K562 (cell line): ENCODE results near the gene AFAP1.

Experiments used
- CTCF ChIP-seq, 3 experiments: IDR thresholded peaks in 2 of 3; conservative IDR thresholded peaks in 1 of 3; 2 replicates each; pipeline ENCODE4 v1.5.1; 2011 to 2012; ENCODE audit warnings: low read length in 3 of 3, mild to moderate bottlenecking in 3 of 3, control low read depth in 2 of 3, improper control_type of control experiment in 1 of 3, inconsistent platforms in 1 of 3, low read depth in 1 of 3, mixed read lengths in 1 of 3, moderate library complexity in 1 of 3; ENCODE audit not compliant: insufficient read depth in 2 of 3
- ESRRA ChIP-seq: fragments of 450-650 bp; IDR thresholded peaks from 2 replicates; pipeline ENCODE4 v1.6.1; 2014; ENCODE audit warnings: low read depth, mild to moderate bottlenecking, moderate library complexity, borderline replicate concordance
- FOXK2 ChIP-seq, 2 experiments: fragments of 450-650 bp; IDR thresholded peaks in 1 of 2; conservative IDR thresholded peaks in 1 of 2; 2 replicates each; pipeline ENCODE4 v1.6.1; 2016; ENCODE audit warnings: low read depth in 2 of 2, mild to moderate bottlenecking in 1 of 2
- KAT8 ChIP-seq: fragments of 450-650 bp; IDR thresholded peaks from 2 replicates; pipeline ENCODE4 v1.6.1; 2016; ENCODE audit warnings: low read depth, mild to moderate bottlenecking
- KLF16 ChIP-seq: IDR thresholded peaks from 2 replicates; pipeline ENCODE4 v1.6.1; 2016; ENCODE audit warnings: antibody characterized with exemption
- RHOXF2B ChIP-seq: fragments of 250-450 bp; sonication (Bioruptor Pico); conservative IDR thresholded peaks from 2 replicates; pipeline ENCODE4 v1.5.1; 2021
- SREBF2 ChIP-seq: sonication (generic); formaldehyde crosslinking; IDR thresholded peaks from 2 replicates; pipeline ENCODE4 v1.4.0; 2020; ENCODE audit warnings: mild to moderate bottlenecking, missing genetic modification reagents
- TARDBP ChIP-seq: fragments of 450-650 bp; IDR thresholded peaks from 2 replicates; pipeline ENCODE4 v1.6.1; 2016
- ZBTB11 ChIP-seq, 3 experiments: fragments of 200-800 bp in 1 of 3; fragments of 250-450 bp in 1 of 3; fragments of 450-650 bp in 1 of 3; sonication (Bioruptor Pico) in 1 of 3; sonication (Bioruptor generic) in 1 of 3; formaldehyde crosslinking in 1 of 3; IDR thresholded peaks; 2 replicates each; pipeline versions ENCODE4 v1.6.1 to v1.8.0; 2016 to 2022; ENCODE audit warnings: mild to moderate bottlenecking in 2 of 3, missing genetic modification characterization in 2 of 3, missing compliant biosample characterization in 1 of 3, moderate library complexity in 1 of 3

DNA sequence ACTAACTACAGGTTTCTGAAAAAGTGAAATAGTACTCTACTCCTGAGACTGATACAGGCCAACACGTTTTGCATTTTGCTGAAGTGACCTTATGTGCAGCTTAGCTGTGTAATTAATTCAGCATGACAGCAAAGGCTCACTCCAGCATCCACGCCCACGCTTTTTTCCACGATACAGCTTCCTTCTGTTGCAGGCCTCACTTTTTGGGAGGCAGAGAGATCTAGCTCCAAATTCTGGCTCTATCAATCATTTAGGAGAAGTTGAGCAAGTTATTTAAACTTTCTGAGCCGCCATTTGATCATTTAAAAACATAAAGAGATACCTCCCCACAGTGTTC is 160.3 kb downstream of the AFAP1 start:
- TF ChIP-seq SREBF2 (no peak), TARDBP (no peak), CTCF (IDR thresholded peaks at IDR 0.05 in 2 of 3, conservative IDR thresholded peaks at IDR 0.05 in 1 of 3; ENCODE audit: insufficient read depth in 2 of 3, low read depth in 1 of 3, low read length in 3 of 3) (no peak), ZBTB11 (CRISPR knock-in tag; IDR thresholded peaks at IDR 0.05) (no peak), RHOXF2B (CRISPR knock-in tag) (no peak), ESRRA (no peak), KLF16 (no peak), FOXK2 (conservative IDR thresholded peaks at IDR 0.05 in 1 of 2, IDR thresholded peaks at IDR 0.05 in 1 of 2; ENCODE audit: low read depth in 2 of 2) (no peak), KAT8 (no peak)
